Measurements from ENCODE around the gene DGKI. TPM values are rescaled to one million over a fixed set of nuclear protein-coding genes. Genes with fewer than 3 reads are reported as not detected.

The DGKI gene
- total RNA-seq, 1 donor from 2014 or later, result 5.5 TPM

DNA sequence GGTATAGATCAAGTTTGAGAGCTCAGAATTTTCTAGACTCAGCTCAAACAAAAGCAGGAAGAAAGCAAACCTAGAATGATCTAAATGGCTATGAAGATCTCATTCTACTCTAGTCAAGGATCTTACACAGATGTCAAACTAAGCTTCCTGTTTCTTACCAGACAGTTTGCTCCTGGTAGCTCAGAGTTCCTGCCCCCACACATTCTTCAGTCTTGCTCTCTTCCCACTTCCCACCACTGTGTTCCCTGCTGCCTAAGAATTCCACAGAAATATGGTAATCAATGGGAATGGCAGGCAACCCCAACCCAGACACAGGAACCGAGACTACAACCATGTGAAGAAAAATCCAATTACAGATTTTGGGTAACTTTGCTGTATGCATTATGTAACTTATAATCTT lies 369.8 kb downstream of the DGKI start:
- H3K9me3 Mint-ChIP-seq, result no peaks in the 10 kb centered on the region
- H3K9me3 ChIP-seq (ENCODE audit: low read depth), result no peaks in the 10 kb centered on the region
- peak overlapping the region; percentile 43 for H3K27ac Mint-ChIP-seq
- H3K36me3 Mint-ChIP-seq, result no peaks in the 10 kb centered on the region
- H4K20me1 ChIP-seq (ENCODE audit: low read depth), result no peaks in the 10 kb centered on the region
- H3K27me3 ChIP-seq, result no peaks in the 10 kb centered on the region
- H3K27ac ChIP-seq, result no peak overlapping the region
- H3K79me2 ChIP-seq (ENCODE audit: low read depth), result no peaks in the 10 kb centered on the region
- H3K9ac ChIP-seq, result no peak overlapping the region
- H3K4me1 ChIP-seq, result peaks cover 7% of the 10 kb centered on the region
- no peaks in the 10 kb centered on the region for H3F3A ChIP-seq (ENCODE audit: low read depth)
- no peak overlapping the region for H3K4me2 ChIP-seq
- no peak for DNase-seq (ENCODE audit: low spot score)
- peaks cover 7% of the 10 kb centered on the region for H3K4me1 Mint-ChIP-seq
- no peaks in the 10 kb centered on the region for H3K27me3 Mint-ChIP-seq (ENCODE audit: insufficient read depth, low read depth)
- H3K4me3 Mint-ChIP-seq, result no peak overlapping the region
- TF ChIP-seq EZH2 (IDR thresholded peaks at IDR 0.05), result no peak
- TF ChIP-seq CTCF (IDR thresholded peaks at IDR 0.05), result no peak
- TF ChIP-seq EZH2phosphoT487 (IDR thresholded peaks at IDR 0.05), result no peak
- no peaks in the 10 kb centered on the region for H3K36me3 ChIP-seq
- H3K4me3 ChIP-seq, result no peak overlapping the region
- H2AFZ ChIP-seq (replicated peaks), result no peak overlapping the region

GRCh38 chr7:137475966-137476365 lies 370.8 kb downstream of the DGKI start:
- Histone ChIP-seq H3K9me3 (ENCODE audit: low read depth) (no peaks in the 10 kb centered on the region), H3K4me2 (no peak overlapping the region), H3K4me3 (no peak overlapping the region), H3K4me1 (peaks cover 14% of the 10 kb centered on the region), H2AFZ (replicated peaks) (no peak overlapping the region), H3F3A (ENCODE audit: low read depth) (peaks cover 7% of the 10 kb centered on the region), H4K20me1 (ENCODE audit: low read depth) (no peaks in the 10 kb centered on the region), H3K79me2 (ENCODE audit: low read depth) (no peaks in the 10 kb centered on the region), H3K27ac (no peak overlapping the region), H3K36me3 (no peaks in the 10 kb centered on the region), H3K27me3 (no peaks in the 10 kb centered on the region), H3K9ac (no peak overlapping the region)
- H3K27ac Mint-ChIP-seq, result no peak overlapping the region
- peaks cover 9% of the 10 kb centered on the region for H3K4me1 Mint-ChIP-seq
- no peak for TF ChIP-seq EZH2 (IDR thresholded peaks at IDR 0.05)
- no peak for TF ChIP-seq CTCF (IDR thresholded peaks at IDR 0.05)
- no peak for TF ChIP-seq EZH2phosphoT487 (IDR thresholded peaks at IDR 0.05)
- H3K27me3 Mint-ChIP-seq (ENCODE audit: insufficient read depth, low read depth), result no peaks in the 10 kb centered on the region
- no peaks in the 10 kb centered on the region for H3K36me3 Mint-ChIP-seq
- no peak overlapping the region for H3K4me3 Mint-ChIP-seq
- no peaks in the 10 kb centered on the region for H3K9me3 Mint-ChIP-seq
- DNase-seq (ENCODE audit: low spot score), result no peak

GRCh38 chr7:137474540-137475026 lies 372.2 kb downstream of the DGKI start:
- peaks cover 9% of the 10 kb centered on the region for H3K4me1 Mint-ChIP-seq
- peaks cover 16% of the 10 kb centered on the region for H3K4me1 ChIP-seq
- no peaks in the 10 kb centered on the region for H3K27me3 Mint-ChIP-seq (ENCODE audit: insufficient read depth, low read depth)
- H4K20me1 ChIP-seq (ENCODE audit: low read depth), result no peaks in the 10 kb centered on the region
- no peak overlapping the region for H3K4me2 ChIP-seq
- DNase-seq (ENCODE audit: low spot score), result no peak
- no peak overlapping the region for H3K27ac ChIP-seq
- no peaks in the 10 kb centered on the region for H3K27me3 ChIP-seq
- no peak overlapping the region for H3K9ac ChIP-seq
- H2AFZ ChIP-seq (replicated peaks), result no peak overlapping the region
- no peaks in the 10 kb centered on the region for H3K9me3 ChIP-seq (ENCODE audit: low read depth)
- H3F3A ChIP-seq (ENCODE audit: low read depth), result peaks cover 11% of the 10 kb centered on the region
- H3K9me3 Mint-ChIP-seq, result no peaks in the 10 kb centered on the region
- H3K79me2 ChIP-seq (ENCODE audit: low read depth), result no peaks in the 10 kb centered on the region
- TF ChIP-seq CTCF (IDR thresholded peaks at IDR 0.05) (no peak), EZH2phosphoT487 (IDR thresholded peaks at IDR 0.05) (no peak), EZH2 (IDR thresholded peaks at IDR 0.05) (no peak)
- H3K4me3 Mint-ChIP-seq, result no peak overlapping the region
- H3K4me3 ChIP-seq, result no peak overlapping the region
- no peak overlapping the region for H3K27ac Mint-ChIP-seq
- H3K36me3 Mint-ChIP-seq, result no peaks in the 10 kb centered on the region
- H3K36me3 ChIP-seq, result no peaks in the 10 kb centered on the region

All from neural progenitor cell (in vitro differentiated cells).